GM12801 (cell line): ENCODE data around the gene HCFC1R1.

Source experiments
- TF ChIP-seq, protein P1 (sequence below): IDR thresholded peaks from one replicate; pipeline ENCODE4 v1.5.1; 2011; ENCODE audit warnings: control low read depth; ENCODE audit not compliant: insufficient read length; ENCODE audit errors: extremely low read depth

Gene HCFC1R1

DNA sequence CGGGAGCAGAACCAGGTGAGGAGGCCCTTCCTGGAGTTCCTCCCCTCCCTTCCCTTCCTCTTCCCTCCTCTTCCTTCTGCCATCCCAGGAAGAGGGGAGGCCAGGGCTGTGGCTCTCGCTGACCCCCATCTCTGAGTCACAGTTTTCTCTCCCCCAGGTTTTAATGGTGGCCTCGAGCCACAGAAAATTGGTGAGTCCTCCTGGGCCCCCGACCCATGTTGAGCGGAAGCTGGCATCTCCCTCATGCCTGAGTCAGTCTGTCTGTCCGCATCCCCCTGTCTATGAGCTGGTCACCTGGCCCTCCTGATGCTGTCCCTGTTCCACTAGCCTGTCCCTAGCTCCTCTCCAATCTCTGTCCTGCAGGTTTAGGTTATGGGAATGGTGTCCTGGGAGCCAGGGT, 23.8 kb downstream of the HCFC1R1 start:
- TF ChIP-seq, protein P1, sequence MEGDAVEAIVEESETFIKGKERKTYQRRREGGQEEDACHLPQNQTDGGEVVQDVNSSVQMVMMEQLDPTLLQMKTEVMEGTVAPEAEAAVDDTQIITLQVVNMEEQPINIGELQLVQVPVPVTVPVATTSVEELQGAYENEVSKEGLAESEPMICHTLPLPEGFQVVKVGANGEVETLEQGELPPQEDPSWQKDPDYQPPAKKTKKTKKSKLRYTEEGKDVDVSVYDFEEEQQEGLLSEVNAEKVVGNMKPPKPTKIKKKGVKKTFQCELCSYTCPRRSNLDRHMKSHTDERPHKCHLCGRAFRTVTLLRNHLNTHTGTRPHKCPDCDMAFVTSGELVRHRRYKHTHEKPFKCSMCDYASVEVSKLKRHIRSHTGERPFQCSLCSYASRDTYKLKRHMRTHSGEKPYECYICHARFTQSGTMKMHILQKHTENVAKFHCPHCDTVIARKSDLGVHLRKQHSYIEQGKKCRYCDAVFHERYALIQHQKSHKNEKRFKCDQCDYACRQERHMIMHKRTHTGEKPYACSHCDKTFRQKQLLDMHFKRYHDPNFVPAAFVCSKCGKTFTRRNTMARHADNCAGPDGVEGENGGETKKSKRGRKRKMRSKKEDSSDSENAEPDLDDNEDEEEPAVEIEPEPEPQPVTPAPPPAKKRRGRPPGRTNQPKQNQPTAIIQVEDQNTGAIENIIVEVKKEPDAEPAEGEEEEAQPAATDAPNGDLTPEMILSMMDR, result no peak

DNA sequence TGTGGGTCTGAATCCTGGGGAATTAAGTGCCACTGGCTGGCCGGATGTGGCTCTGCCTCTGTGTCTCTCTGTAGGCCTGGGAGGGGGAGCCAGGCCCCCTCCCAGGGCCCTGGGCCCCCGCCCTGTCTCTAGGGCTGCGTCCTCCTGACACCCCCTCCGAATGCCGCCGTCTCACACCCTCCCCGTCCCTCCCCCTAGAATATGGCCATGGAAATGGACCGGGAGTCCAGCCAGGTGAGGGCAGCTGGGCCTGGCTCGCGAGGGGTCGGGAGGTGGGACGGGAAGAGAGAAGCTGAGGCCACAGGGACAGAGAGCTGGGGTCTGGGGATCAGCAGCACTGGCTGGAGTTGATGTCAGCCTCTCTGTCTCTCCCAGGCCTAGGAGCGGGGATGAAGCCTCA, 27.4 kb downstream of the HCFC1R1 start:
- TF ChIP-seq, protein P1, result no peak

DNA sequence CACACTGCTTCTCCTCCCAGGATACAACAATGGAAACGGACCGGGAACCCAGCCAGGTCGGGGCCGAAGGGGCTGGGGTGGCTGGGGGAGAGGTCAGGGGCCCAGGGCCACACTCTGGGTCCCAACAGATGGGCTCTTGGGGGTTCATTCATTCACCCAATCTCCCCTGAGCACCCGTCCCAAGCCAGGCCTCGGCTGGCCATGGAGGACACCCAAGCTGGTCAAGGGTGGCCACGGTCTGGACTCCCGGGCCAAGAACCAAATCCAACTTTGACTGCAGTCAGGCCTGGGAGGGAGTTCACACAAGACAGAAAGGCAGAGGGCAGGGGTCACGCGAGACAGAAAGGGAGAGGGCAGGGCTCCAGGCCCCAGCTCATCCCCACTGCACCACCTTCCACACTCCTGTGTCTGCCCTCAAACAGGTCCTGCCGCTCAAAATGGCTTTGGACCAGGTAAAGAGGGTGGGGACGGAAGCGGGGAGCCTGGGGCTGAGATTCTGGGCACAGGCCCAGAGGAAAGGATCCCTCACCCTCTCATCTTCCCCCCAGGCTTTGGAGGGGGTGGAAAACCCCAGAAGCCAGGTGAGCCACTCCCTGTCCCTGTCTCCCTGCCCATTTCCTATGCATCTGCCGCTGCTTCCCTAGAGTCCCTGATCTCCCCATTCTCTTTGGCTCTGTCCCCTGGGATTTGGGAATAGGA, 31.2 kb downstream of the HCFC1R1 start:
- TF ChIP-seq, protein P1, result no peak

DNA sequence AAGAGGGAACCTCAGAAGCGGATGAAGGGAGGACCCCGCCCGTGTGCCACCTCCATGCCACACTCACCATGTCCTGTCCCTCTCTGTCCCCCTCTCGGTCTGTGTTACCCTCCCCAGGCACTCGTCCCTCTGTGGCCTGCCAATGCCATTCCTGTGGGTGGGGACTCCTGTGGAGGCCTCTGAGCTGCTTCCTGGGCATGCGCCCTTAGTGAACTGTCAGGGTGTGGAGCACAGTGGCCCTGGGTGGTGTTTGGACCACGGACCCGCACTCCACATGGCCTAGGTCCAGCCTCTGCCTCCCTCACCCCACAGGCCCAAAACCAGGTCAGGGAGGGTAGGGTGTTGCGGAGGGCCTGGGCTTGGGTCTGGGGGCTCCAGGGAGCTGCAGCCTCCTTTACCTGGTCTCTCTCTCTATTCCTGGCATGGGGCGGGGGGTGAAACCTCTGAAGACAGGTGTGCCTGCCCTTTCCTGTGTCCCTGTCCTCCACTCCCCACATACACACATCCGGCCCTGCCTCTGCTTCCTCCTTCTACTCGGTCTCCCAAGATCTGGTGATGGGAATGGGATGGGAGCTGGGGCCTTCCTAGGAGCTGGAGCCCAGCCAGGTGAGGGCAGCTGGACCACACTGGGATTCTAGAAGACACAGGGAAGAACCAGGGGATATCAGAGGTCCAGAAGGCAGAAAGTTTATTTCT, 32.0 kb downstream of the HCFC1R1 start:
- TF ChIP-seq, protein P1, result no peak

DNA sequence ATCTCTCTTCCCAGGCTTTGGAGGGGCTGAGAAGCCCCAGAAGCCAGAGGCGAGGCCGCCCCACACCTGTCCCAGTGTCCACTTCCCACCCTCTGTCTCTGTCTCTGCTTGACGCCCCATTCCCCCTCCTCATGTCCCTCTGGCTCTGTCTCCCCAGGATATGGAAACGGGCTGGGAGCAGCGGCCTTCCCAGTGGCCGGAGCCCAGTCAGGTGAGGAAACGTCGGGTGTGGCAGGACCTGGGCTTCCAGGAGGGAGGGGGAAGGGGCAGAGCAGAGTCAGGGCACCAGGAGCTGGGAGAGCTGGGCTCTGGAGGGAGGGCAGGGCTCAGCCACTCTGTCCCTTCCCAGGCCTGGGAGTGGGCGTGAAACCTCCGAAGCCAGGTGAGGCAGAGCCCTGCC, 32.9 kb downstream of the HCFC1R1 start:
- TF ChIP-seq, protein P1, result no peak

DNA sequence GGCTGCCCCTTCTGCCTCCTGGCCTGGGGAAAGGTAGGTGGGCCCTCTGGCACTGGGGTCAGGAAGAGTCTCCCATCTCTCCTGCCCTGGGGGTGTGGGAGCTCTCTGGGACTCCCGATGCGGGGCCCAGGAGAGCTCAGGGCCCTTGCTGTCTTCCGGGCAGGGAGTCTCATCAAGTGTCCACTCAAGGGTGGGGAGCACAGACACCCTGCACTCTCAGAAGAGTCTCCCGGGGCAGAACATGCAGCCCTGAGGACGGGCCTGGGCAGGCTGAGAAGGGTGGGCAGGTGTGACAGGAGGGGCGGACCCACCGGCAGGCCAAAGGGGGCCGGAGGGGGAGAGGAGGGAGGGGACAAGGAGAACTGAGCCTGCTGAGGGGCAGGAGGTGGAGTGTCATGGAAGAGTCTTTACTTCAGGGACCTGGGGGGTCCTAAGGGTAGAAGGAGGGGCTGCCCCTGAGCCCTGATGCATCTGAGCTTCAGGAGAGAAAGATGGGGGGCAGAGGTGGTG, 35.1 kb downstream of the HCFC1R1 start:
- TF ChIP-seq, protein P1, result no peak

DNA sequence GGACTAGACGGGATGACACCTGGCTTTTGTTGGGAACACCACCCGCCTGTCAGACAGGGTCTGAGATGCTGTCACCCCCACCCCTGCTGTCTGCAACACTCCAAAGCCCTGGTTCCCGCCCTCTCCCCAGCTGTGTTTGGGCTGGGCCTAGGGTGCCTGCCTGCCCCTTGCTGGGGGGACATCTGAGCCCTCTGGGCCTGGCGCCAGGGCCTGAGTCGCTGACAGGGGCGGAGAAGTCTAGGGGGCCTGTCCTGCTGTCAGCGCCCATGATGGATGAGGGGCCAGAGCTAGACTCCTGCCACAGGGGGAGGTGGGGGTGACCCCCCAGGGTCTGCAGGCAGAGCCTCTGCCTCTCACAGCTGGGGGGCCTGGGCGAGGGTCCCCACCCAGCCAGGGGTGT, 35.9 kb downstream of the HCFC1R1 start:
- TF ChIP-seq, protein P1, result no peak
